Gastrocnemius medialis (tissue), 4 donors: ENCODE data around the gene SMIM29. TPM values are rescaled to one million over a fixed set of nuclear protein-coding genes. Genes with fewer than 3 reads are reported as not detected.

Experiments used
- ATAC-seq, 2 donors: fragments of 150-250 bp; one replicate each; pipeline ENCODE4 v1.9.1; 2016
- DNase-seq, 2 donors: peaks; one replicate each; pipeline ENCODE4 v3.0.0-alpha.2; 2019
- H3K27ac ChIP-seq, 4 donors: fragments of 200-600 bp; sonication (generic); 1 replicate in 1 of 4; 2 replicates in 3 of 4; pipeline ENCODE4 v1.5.1; 2016 to 2018; ENCODE audit warnings: mild to moderate bottlenecking in 2 of 4, moderate library complexity in 1 of 4
- H3K27me3 ChIP-seq, 3 donors: fragments of 200-600 bp; sonication (generic) in 2 of 3; 1 replicate in 1 of 3; 2 replicates in 2 of 3; pipeline versions ENCODE4 v1.5.1 to v1.6.0; 2016 to 2019; ENCODE audit warnings: mild to moderate bottlenecking in 1 of 3, moderate library complexity in 1 of 3
- H3K36me3 ChIP-seq, 2 donors: fragments of 200-600 bp; sonication (generic) in 1 of 2; one replicate each; pipeline ENCODE4 v1.5.1; 2017 to 2018
- H3K4me1 ChIP-seq, 2 donors: fragments of 200-600 bp; sonication (generic) in 1 of 2; one replicate each; pipeline ENCODE4 v1.5.1; 2016 to 2017; ENCODE audit warnings: mild to moderate bottlenecking in 2 of 2
- H3K4me3 ChIP-seq, 4 donors: fragments of 200-600 bp; sonication (generic) in 3 of 4; 1 replicate in 1 of 4; 2 replicates in 3 of 4; pipeline ENCODE4 v1.5.1; 2016 to 2019; ENCODE audit warnings: mild to moderate bottlenecking in 2 of 4
- H3K9me3 ChIP-seq, 3 donors: fragments of 200-600 bp; sonication (generic) in 2 of 3; 1 replicate in 1 of 3; 2 replicates in 2 of 3; pipeline ENCODE4 v1.5.1; 2016 to 2019
- POLR2A ChIP-seq, 2 donors: fragments of 450-650 bp; IDR thresholded peaks; one replicate each; pipeline ENCODE4 v1.6.1; 2017; ENCODE audit warnings: antibody characterized with exemption in 2 of 2, mild to moderate bottlenecking in 2 of 2, moderate library complexity in 2 of 2
- in situ Hi-C, 4 donors: fragments of 200-750 bp; cut with MboI; loops; one replicate each; pipeline versions ENCODE4 v1.15.0 to v1.8.0; 2017; ENCODE audit warnings: low sequenced_read_pairs in 4 of 4
- intact Hi-C: fragments of 100-400 bp; cut with DNase I; formaldehyde crosslinking; loops from one replicate; pipeline ENCODE4 v1.15.1; 2023; ENCODE audit warnings: low total_unique reads
- total RNA-seq, 4 donors: library from RNA; depleted of rRNA; stranded (reverse); fragments of >200 nt; gene quantifications; one replicate each; pipeline versions ENCODE4 v1.1.0 to v1.2.3, GENCODE V29; 2016
- TF ChIP-seq, protein P1 (sequence below), 5 experiments: fragments of 450-650 bp in 3 of 5; fragments of 200-600 bp in 2 of 5; sonication (generic) in 2 of 5; IDR thresholded peaks in 4 of 5; conservative IDR thresholded peaks in 1 of 5; 1 replicate in 4 of 5; 2 replicates in 1 of 5; pipeline ENCODE4 v1.5.1; 2016 to 2019; ENCODE audit warnings: antibody characterized with exemption in 5 of 5, mild to moderate bottlenecking in 3 of 5, moderate library complexity in 3 of 5

SMIM29 gene
- total RNA-seq, 4 donors from 2014 or later = 21.4 to 39.5 (median 33.4) TPM

DNA sequence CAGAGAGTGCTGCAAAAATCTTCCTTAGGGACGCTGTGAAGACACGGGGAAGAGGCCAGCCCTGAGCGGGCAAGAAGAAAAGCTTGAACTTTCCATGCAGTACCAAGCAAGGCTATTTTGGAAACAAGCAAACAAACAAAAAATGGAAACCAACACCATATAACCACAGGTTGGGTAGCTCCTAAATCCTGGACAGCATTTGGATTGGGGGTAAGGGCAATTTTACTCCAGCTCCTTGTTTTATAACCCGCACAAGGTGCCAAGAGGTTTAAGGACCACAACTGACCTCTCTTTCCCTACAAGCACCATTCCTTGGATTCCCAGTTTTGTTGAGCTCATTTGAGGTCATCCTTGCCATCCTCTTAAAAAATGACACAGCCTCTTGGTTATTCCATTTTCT, 31.4 kb upstream of the SMIM29 start:
- DNase-seq = no peak
- TF ChIP-seq POLR2A (IDR thresholded peaks at IDR 0.05) = no peak
- TF ChIP-seq, protein P1, sequence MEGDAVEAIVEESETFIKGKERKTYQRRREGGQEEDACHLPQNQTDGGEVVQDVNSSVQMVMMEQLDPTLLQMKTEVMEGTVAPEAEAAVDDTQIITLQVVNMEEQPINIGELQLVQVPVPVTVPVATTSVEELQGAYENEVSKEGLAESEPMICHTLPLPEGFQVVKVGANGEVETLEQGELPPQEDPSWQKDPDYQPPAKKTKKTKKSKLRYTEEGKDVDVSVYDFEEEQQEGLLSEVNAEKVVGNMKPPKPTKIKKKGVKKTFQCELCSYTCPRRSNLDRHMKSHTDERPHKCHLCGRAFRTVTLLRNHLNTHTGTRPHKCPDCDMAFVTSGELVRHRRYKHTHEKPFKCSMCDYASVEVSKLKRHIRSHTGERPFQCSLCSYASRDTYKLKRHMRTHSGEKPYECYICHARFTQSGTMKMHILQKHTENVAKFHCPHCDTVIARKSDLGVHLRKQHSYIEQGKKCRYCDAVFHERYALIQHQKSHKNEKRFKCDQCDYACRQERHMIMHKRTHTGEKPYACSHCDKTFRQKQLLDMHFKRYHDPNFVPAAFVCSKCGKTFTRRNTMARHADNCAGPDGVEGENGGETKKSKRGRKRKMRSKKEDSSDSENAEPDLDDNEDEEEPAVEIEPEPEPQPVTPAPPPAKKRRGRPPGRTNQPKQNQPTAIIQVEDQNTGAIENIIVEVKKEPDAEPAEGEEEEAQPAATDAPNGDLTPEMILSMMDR (IDR thresholded peaks at IDR 0.05 in 4 of 5, conservative IDR thresholded peaks at IDR 0.05 in 1 of 5) = no peak
- Histone ChIP-seq H3K27me3 (no peaks in the 10 kb centered on the region), H3K4me3 (no peak overlapping the region), H3K27ac (peak overlapping the region; percentile 92 to 99 (median 97)), H3K9me3 (no peaks in the 10 kb centered on the region), H3K36me3 (no peaks in the 10 kb centered on the region), H3K4me1 (peaks cover 49 to 79% of the 10 kb centered on the region in 2 donors)
- no peak for ATAC-seq
- intact Hi-C loops (no loop called here), in situ Hi-C loops (loop anchor here in 1 of 4 donors (25.0 kb wide), 1 partner anchor 543 kb away; the partner anchor contains the start of gene IP6K3)

DNA sequence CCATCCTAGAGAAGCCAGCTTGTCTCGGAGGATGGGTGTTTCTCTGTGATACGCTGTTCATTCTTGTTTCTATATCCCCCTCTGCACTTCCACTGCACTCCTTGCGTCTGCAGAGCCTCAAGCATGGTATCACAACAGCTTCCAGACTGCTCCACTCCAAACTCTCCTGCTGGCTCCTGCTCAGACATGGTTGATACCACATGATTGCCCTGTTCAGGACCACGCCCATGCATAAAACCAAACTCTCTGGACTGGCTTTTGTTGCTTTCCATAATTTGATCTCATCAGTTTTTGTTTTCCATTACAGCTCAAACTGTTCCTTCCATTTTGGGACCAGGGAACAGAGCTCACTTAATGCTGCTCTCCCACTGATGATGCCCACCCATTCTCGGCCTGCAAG, 30.0 kb upstream of the SMIM29 start:
- no peak overlapping the region for H3K4me3 ChIP-seq
- H3K9me3 ChIP-seq = no peaks in the 10 kb centered on the region
- ATAC-seq (no peak), DNase-seq (no peak)
- in situ Hi-C loops (loop anchor here in 1 of 4 donors (25.0 kb wide), 1 partner anchor 542 kb away; the partner anchor contains the start of gene IP6K3), intact Hi-C loops (loop anchor here (5.0 kb wide), 1 partner anchor 1448 kb away; no protein-coding TSS in a partner anchor)
- H3K4me1 ChIP-seq = peaks cover 57 to 79% of the 10 kb centered on the region in 2 donors
- H3K27ac ChIP-seq = peak overlapping the region; percentile 92 to 99 (median 97)
- no peaks in the 10 kb centered on the region for H3K27me3 ChIP-seq
- no peak for TF ChIP-seq POLR2A (IDR thresholded peaks at IDR 0.05)
- TF ChIP-seq, protein P1 (IDR thresholded peaks at IDR 0.05 in 4 of 5, conservative IDR thresholded peaks at IDR 0.05 in 1 of 5) = no peak
- no peaks in the 10 kb centered on the region for H3K36me3 ChIP-seq

DNA sequence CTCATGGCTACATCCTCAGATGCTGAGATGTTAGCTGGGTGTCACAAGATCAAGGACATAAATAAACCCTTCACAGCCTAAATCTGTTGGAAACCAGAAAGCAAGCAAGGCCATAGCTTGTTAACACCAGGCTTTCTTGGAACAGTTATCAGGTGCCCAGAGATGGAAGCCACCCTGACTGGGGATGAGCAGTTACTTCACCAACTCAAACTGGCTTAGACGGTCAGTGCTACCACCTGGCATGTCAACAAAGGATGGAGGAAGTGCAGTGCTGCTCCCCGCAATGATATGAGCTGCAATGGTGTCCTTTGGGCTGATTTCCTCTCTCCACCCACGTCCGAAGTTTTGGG, 28.9 kb upstream of the SMIM29 start:
- peak overlapping the region; percentile 92 to 99 (median 97) for H3K27ac ChIP-seq
- intact Hi-C loops = loop anchor here (1.0 to 5.0 kb wide), 5 partner anchors 29 to 1450 kb away; partner anchors contain the start of genes NUDT3 and SMIM29
- H3K9me3 ChIP-seq = no peaks in the 10 kb centered on the region
- DNase-seq = no peak
- no peak overlapping the region for H3K4me3 ChIP-seq
- H3K4me1 ChIP-seq = peaks cover 57 to 74% of the 10 kb centered on the region in 2 donors
- in situ Hi-C loops = loop anchor here in 1 of 4 donors (25.0 kb wide), 1 partner anchor 540 kb away; the partner anchor contains the start of gene IP6K3
- TF ChIP-seq POLR2A (IDR thresholded peaks at IDR 0.05) = peak; percentile 33 to 55
- TF ChIP-seq, protein P1 (IDR thresholded peaks at IDR 0.05 in 4 of 5, conservative IDR thresholded peaks at IDR 0.05 in 1 of 5) = no peak
- H3K36me3 ChIP-seq = no peaks in the 10 kb centered on the region
- H3K27me3 ChIP-seq = no peaks in the 10 kb centered on the region
- ATAC-seq = no peak

DNA sequence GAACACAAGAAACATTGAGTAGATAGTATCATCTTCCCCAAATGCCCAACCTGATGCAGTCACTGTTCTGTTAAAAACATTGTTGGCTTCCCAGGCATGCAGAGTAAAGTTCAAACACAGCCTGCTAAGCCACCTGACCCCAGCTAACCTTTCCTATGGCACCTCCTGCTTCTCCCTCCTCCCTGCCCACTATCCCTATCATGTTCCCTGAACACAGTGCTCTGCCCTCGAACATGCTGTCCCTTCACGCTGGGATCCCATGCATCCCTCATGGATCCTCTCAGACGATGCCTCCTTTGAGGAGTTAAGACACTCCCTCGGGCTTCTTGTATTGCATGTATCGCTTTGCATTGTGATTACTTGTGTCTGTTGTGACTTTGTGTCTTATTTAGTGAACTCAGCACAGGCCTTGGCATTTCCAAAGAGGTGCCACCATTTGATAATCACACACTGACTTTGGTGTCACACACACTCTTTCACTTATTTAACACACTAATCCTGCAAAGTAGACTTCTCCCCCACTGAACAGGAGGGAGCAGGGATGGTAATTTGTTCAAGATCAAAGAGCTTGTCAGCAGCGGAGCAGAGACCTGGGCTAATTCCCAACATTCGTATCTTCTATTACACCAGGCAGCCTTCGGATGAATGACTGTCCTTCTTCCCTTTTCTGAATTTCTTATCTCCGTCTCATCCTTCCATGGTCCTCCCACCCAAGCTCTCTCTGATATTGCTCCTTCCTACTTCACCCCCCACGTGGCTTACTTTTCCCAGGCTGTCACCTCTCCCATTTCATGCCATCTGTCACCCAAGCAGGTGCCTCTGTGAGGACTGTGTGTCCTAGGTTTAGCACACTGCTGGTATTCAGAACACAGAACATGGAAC, 28.3 kb upstream of the SMIM29 start:
- DNase-seq (peak; percentile 93 to 94), ATAC-seq (peak; percentile 79 to 82)
- H3K27ac ChIP-seq = peak overlapping the region; percentile 92 to 99 (median 97)
- no peaks in the 10 kb centered on the region for H3K9me3 ChIP-seq
- TF ChIP-seq, protein P1 (IDR thresholded peaks at IDR 0.05 in 4 of 5, conservative IDR thresholded peaks at IDR 0.05 in 1 of 5) = no peak
- TF ChIP-seq POLR2A (IDR thresholded peaks at IDR 0.05) = peak in 1 of 2 donors; percentile 9
- peak overlapping the region; percentile 11 to 34 (median 26) for H3K4me3 ChIP-seq
- intact Hi-C loops (loop anchor here (1.0 to 5.0 kb wide), 5 partner anchors 28 to 1450 kb away; partner anchors contain the start of genes NUDT3 and SMIM29), in situ Hi-C loops (loop anchor here in 1 of 4 donors (25.0 kb wide), 1 partner anchor 540 kb away; the partner anchor contains the start of gene IP6K3)
- no peaks in the 10 kb centered on the region for H3K36me3 ChIP-seq
- H3K27me3 ChIP-seq = no peaks in the 10 kb centered on the region
- peaks cover 54 to 68% of the 10 kb centered on the region in 2 donors for H3K4me1 ChIP-seq
